Measurements from ENCODE around the gene PIEZO2.

PIEZO2 gene

DNA sequence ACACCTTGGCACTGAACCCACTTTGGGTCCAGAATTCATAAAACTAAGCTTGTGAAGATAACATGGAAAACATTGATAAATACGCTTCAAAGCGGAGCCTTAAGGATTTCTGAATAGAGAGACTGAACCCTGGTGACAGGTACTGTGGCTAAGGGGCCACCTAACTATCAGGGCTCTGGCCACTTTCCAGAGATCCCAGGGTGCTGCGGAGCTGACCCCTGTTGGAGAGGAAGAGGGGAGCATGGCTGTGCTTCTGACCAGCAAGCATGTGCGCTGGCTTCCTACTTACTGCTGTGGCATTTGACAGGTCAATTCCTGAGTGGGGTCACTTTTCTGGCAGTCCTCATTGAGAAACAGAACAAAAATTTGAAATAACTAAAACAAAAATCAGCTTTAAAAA is 395.2 kb downstream of the PIEZO2 start:
- Histone ChIP-seq H3K9ac (ENCODE audit: low read length) (no peak overlapping the region), H3K36me3 (ENCODE audit: control insufficient read depth, insufficient read depth, low read length) (no peaks in the 10 kb centered on the region), H3K4me1 (ENCODE audit: control insufficient read depth, insufficient read depth, low read length) (no peaks in the 10 kb centered on the region), H3K4me3 (ENCODE audit: low read length) (no peak overlapping the region), H3K27me3 (ENCODE audit: control insufficient read depth, insufficient read depth, low read length) (no peaks in the 10 kb centered on the region), H3K27ac (ENCODE audit: low read depth, low read length) (no peak overlapping the region)

DNA sequence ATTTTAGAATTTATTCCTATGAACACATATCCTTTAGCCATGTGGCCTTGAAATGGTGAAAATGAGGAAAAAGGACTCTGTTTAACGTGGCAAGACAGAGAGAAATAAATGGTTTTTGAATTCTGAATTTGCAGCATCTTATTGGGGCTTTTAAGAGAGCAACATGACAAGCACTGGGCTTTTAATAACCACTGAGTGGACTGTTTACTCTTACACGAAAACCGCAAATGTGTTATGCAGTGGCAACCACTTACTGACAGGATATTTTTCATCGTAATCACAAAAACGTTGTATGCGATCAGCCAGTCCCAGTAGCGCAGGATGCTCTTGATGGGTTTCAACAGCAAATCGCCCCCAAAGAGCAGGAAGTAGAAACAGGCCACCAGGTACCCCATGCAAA is 397.0 kb downstream of the PIEZO2 start:
- H3K4me1 ChIP-seq (ENCODE audit: control insufficient read depth, insufficient read depth, low read length): no peaks in the 10 kb centered on the region
- no peak overlapping the region for H3K27ac ChIP-seq (ENCODE audit: low read depth, low read length)
- no peak overlapping the region for H3K9ac ChIP-seq (ENCODE audit: low read length)
- no peaks in the 10 kb centered on the region for H3K36me3 ChIP-seq (ENCODE audit: control insufficient read depth, insufficient read depth, low read length)
- H3K4me3 ChIP-seq (ENCODE audit: low read length): no peak overlapping the region
- H3K27me3 ChIP-seq (ENCODE audit: control insufficient read depth, insufficient read depth, low read length): no peaks in the 10 kb centered on the region

DNA sequence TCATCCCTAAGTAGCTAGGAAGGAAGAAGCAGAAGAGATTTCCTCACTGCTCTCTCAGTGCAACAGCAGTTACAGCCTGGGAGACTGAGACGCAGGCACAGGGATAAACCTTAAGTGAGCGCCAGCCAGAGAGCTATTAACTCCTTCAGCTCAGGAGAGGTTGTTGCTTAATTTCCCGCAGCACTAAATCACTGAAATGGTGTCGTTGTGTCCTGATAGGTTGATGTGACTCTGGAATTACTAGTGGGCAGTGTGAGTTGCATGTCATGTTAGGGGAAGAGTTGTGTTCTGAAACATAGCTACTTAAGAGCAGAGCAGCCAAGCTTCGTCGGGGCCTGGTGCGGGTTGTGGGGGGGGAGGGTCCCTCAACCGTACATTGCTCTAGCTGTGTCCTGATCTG is 397.7 kb downstream of the PIEZO2 start:
- no peak overlapping the region for H3K27ac ChIP-seq (ENCODE audit: low read depth, low read length)
- no peak overlapping the region for H3K4me3 ChIP-seq (ENCODE audit: low read length)
- no peaks in the 10 kb centered on the region for H3K4me1 ChIP-seq (ENCODE audit: control insufficient read depth, insufficient read depth, low read length)
- H3K27me3 ChIP-seq (ENCODE audit: control insufficient read depth, insufficient read depth, low read length): no peaks in the 10 kb centered on the region
- H3K36me3 ChIP-seq (ENCODE audit: control insufficient read depth, insufficient read depth, low read length): no peaks in the 10 kb centered on the region
- no peak overlapping the region for H3K9ac ChIP-seq (ENCODE audit: low read length)

DNA sequence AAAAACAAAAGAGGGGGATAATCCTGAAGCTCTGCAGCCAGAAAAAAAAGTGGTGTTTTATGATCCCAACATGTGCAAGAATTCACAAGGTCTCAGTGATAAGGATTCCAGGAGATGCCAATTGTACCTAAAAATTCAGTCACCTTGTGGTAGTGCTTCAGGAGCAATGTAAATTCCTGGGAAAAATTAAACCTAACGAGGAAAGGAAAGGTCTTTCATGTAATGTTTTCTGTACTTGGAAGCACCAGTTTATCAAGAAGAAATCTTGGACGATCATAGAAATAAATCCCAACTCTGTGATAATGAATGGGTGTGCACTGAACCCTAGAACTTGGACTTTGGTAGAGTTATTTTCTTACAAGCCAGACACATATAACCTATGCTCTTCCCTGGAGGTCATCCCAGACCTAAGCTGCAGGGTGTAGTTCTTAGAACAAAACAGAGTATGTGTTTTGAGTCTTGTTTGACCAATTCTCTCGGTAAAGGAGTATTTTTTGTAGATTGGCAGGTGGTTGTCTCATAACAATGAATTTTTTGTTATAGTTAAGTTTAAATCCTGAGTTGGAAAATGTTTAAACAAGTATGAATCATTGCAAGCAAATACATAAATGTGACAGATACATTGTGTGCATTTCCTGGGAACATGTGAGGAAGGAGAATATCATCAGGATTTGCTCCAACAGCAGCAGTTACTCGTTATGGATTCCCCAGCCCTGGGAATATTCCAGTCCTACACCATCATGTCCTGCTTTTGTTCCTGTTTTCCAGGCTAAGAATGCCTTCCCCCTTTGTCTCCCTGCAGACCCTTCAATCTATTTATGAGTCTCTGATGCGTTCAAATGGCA is 399.0 kb downstream of the PIEZO2 start:
- Histone ChIP-seq H3K27me3 (ENCODE audit: control insufficient read depth, insufficient read depth, low read length) (no peaks in the 10 kb centered on the region), H3K9ac (ENCODE audit: low read length) (no peak overlapping the region), H3K4me1 (ENCODE audit: control insufficient read depth, insufficient read depth, low read length) (no peaks in the 10 kb centered on the region), H3K27ac (ENCODE audit: low read depth, low read length) (no peak overlapping the region), H3K36me3 (ENCODE audit: control insufficient read depth, insufficient read depth, low read length) (no peaks in the 10 kb centered on the region), H3K4me3 (ENCODE audit: low read length) (no peak overlapping the region)

DNA sequence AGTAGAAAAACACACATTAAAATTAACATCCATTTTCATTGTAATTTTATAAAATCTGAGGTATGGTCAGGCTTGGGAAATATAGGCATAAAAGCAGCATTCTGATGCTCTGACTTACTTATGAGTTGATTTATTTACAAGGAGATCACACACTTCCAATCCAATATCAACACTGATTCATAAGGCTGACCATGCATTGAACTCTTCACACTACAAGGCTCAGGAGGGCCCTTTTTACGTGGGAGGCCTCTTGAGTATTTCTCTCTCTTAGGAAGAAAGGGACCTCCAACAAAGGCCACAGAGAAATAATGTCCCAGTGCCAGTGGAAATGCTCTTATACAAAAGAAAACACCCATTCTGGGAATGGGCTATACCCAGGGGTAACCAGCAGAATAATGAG is 400.7 kb downstream of the PIEZO2 start:
- Histone ChIP-seq H3K36me3 (ENCODE audit: control insufficient read depth, insufficient read depth, low read length) (no peaks in the 10 kb centered on the region), H3K27ac (ENCODE audit: low read depth, low read length) (no peak overlapping the region), H3K9ac (ENCODE audit: low read length) (no peak overlapping the region), H3K27me3 (ENCODE audit: control insufficient read depth, insufficient read depth, low read length) (no peaks in the 10 kb centered on the region), H3K4me3 (ENCODE audit: low read length) (no peak overlapping the region), H3K4me1 (ENCODE audit: control insufficient read depth, insufficient read depth, low read length) (no peaks in the 10 kb centered on the region)

DNA sequence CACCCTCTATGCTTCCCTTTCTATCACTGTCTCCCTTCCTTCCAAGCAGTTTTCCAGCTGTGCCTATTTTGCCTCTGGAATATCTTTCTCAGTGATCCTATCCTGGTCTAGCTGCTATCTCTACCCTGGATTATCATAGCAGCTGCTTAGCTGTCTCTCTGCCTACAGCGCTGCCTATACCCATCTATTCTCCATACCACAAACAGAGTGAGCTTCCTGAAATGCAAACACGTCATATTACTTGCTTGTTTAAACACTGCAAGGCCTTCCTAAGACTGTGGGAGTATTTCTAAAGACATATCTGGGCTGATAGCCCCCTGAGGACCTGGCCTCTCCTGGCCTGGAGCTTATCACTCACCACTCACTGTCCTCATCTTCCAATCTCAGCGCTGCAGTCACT is 403.4 kb downstream of the PIEZO2 start:
- H3K27me3 ChIP-seq (ENCODE audit: control insufficient read depth, insufficient read depth, low read length): no peaks in the 10 kb centered on the region
- H3K4me1 ChIP-seq (ENCODE audit: control insufficient read depth, insufficient read depth, low read length): no peaks in the 10 kb centered on the region
- no peak overlapping the region for H3K4me3 ChIP-seq (ENCODE audit: low read length)
- no peak overlapping the region for H3K9ac ChIP-seq (ENCODE audit: low read length)
- H3K27ac ChIP-seq (ENCODE audit: low read depth, low read length): no peak overlapping the region
- H3K36me3 ChIP-seq (ENCODE audit: control insufficient read depth, insufficient read depth, low read length): no peaks in the 10 kb centered on the region

DNA sequence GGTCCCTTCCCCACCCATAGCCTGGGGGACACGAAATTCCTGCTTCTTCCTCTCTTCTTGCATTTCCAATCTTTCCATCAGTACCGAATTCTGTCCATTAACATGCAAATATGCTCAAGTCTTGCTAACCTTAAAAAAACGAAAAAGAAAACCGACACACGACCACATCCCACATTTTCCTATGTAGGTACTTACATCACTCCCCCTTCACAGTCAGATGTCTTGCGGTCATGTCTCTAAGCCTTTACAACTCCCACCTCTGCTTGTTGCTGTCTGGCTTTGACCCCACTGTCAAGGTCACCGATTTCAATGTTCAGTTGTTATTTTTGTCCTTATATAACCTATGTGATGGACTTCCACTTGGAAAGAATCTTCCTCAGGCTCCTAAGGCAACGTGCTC is 404.1 kb downstream of the PIEZO2 start:
- no peak overlapping the region for H3K9ac ChIP-seq (ENCODE audit: low read length)
- no peak overlapping the region for H3K27ac ChIP-seq (ENCODE audit: low read depth, low read length)
- H3K27me3 ChIP-seq (ENCODE audit: control insufficient read depth, insufficient read depth, low read length): no peaks in the 10 kb centered on the region
- no peaks in the 10 kb centered on the region for H3K4me1 ChIP-seq (ENCODE audit: control insufficient read depth, insufficient read depth, low read length)
- no peak overlapping the region for H3K4me3 ChIP-seq (ENCODE audit: low read length)
- no peaks in the 10 kb centered on the region for H3K36me3 ChIP-seq (ENCODE audit: control insufficient read depth, insufficient read depth, low read length)

DNA sequence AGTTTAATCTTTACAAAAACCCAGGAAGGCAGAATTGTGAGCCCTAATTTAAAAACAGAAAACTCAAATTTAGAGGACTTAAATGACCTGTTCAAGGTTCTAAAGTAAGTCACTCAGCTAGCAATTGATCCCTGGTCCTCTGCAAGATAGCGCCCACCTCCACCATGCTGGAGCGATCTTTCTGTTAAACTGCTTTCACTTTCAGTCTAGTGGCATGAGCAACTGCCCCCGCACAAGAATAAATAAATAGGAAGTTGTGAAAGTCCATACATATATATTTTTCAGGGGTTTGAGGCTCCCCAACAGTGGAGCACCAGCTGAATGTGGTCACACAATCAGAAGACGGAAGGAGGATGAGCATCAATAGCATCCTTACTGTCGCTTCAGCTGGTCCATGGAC is 405.6 kb downstream of the PIEZO2 start:
- H3K9ac ChIP-seq (ENCODE audit: low read length): no peak overlapping the region
- no peaks in the 10 kb centered on the region for H3K36me3 ChIP-seq (ENCODE audit: control insufficient read depth, insufficient read depth, low read length)
- no peak overlapping the region for H3K27ac ChIP-seq (ENCODE audit: low read depth, low read length)
- no peaks in the 10 kb centered on the region for H3K27me3 ChIP-seq (ENCODE audit: control insufficient read depth, insufficient read depth, low read length)
- no peak overlapping the region for H3K4me3 ChIP-seq (ENCODE audit: low read length)
- H3K4me1 ChIP-seq (ENCODE audit: control insufficient read depth, insufficient read depth, low read length): no peaks in the 10 kb centered on the region

DNA sequence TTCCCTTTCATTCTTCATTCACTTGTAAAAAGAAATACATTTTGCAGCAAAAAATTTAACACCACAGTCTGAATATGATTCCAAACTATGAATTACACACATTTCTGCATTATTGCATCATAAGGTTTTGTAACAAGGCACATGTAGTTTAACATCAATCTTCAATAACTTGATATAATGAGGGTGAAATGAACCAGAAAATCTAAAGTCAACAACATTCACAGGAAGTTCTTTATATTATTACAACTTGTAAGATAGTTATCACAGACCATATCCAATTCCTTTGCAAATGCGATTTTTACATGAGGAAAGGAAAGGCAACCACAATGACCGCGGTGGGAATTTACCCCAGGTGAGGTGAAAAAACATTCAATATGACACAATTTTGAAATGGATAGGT is 410.2 kb downstream of the PIEZO2 start:
- Histone ChIP-seq H3K4me1 (ENCODE audit: control insufficient read depth, insufficient read depth, low read length) (no peaks in the 10 kb centered on the region), H3K9ac (ENCODE audit: low read length) (no peak overlapping the region), H3K36me3 (ENCODE audit: control insufficient read depth, insufficient read depth, low read length) (no peaks in the 10 kb centered on the region), H3K27me3 (ENCODE audit: control insufficient read depth, insufficient read depth, low read length) (no peaks in the 10 kb centered on the region), H3K27ac (ENCODE audit: low read depth, low read length) (no peak overlapping the region), H3K4me3 (ENCODE audit: low read length) (no peak overlapping the region)

DNA sequence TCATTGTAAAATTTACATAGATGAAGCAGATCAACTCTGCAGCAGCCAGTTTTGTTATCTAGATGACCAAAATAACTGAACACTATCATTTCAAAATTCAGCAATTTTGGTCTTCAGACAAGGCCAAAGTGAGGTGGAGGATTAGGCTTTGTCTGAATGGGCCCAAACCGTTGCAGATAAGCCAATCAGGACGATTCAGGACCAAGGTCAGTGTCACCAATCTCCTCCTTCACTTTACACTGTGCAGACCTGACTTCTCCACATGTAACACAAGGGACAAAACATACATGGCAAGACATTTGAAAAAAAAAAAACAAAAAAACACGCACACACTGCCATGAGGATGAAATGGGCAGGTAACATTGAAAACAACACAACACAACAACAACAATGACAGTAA is 412.4 kb downstream of the PIEZO2 start:
- H3K36me3 ChIP-seq (ENCODE audit: control insufficient read depth, insufficient read depth, low read length): no peaks in the 10 kb centered on the region
- H3K27me3 ChIP-seq (ENCODE audit: control insufficient read depth, insufficient read depth, low read length): no peaks in the 10 kb centered on the region
- no peaks in the 10 kb centered on the region for H3K4me1 ChIP-seq (ENCODE audit: control insufficient read depth, insufficient read depth, low read length)
- H3K9ac ChIP-seq (ENCODE audit: low read length): no peak overlapping the region
- no peak overlapping the region for H3K4me3 ChIP-seq (ENCODE audit: low read length)
- no peak overlapping the region for H3K27ac ChIP-seq (ENCODE audit: low read depth, low read length)

DNA sequence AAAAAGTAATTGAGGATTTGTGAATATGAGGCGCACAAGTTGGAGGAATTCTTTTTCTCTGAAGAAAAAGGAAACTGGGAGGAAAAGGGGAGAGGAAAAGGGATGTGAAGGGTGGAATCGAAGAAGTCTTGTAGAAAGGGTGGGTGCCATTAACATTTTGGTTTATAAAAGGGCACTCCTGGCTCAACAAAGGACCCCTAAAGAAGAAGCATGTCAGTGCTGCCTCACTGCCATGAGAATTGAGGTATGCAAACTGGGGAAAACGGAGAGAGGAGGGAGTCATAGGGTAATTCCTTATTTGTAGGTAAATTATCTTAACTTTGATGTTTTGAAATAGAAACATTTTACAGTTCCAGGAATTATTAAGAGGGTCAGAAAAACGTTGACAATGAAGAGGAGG is 416.4 kb downstream of the PIEZO2 start:
- H3K4me3 ChIP-seq (ENCODE audit: low read length): no peak overlapping the region
- H3K27ac ChIP-seq (ENCODE audit: low read depth, low read length): no peak overlapping the region
- H3K9ac ChIP-seq (ENCODE audit: low read length): no peak overlapping the region
- H3K36me3 ChIP-seq (ENCODE audit: control insufficient read depth, insufficient read depth, low read length): no peaks in the 10 kb centered on the region
- H3K27me3 ChIP-seq (ENCODE audit: control insufficient read depth, insufficient read depth, low read length): no peaks in the 10 kb centered on the region
- no peaks in the 10 kb centered on the region for H3K4me1 ChIP-seq (ENCODE audit: control insufficient read depth, insufficient read depth, low read length)

DNA sequence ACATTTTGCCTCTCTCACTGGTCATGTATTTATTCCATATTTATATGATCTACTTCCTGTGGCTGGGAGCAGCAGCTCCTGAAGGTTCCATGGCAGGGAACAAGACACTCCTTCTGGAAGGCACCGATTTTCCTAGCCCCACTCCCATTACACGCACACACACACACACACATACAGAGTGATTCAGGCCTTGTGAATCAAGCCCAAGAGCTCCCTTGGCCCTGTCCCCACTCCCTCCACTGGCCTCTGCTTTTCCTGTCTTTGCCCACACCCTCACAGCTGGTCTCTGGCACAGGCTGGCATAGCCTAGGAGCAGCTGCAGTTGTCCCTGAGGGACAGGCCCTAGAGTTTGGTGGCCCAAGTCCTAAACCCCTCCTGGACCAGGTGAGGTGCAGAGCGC is 421.9 kb downstream of the PIEZO2 start:
- no peak overlapping the region for H3K9ac ChIP-seq (ENCODE audit: low read length)
- H3K27ac ChIP-seq (ENCODE audit: low read depth, low read length): no peak overlapping the region
- no peaks in the 10 kb centered on the region for H3K36me3 ChIP-seq (ENCODE audit: control insufficient read depth, insufficient read depth, low read length)
- no peak overlapping the region for H3K4me3 ChIP-seq (ENCODE audit: low read length)
- no peaks in the 10 kb centered on the region for H3K27me3 ChIP-seq (ENCODE audit: control insufficient read depth, insufficient read depth, low read length)
- H3K4me1 ChIP-seq (ENCODE audit: control insufficient read depth, insufficient read depth, low read length): no peaks in the 10 kb centered on the region

Measured in rectal smooth muscle tissue (tissue), 1 donor.